HG03460 (cell line): ENCODE data around the gene TENM4.

Experiments used
- ATAC-seq: cut with Tn5 transposase; IDR thresholded peaks from one replicate; pipeline ENCODE4 v1.9.1; 2021; ENCODE audit not compliant: unreplicated experiment

The TENM4 gene

GRCh38 chr11:78801161-78801884 is 639.5 kb downstream of the TENM4 start:
- ATAC-seq = no peak

GRCh38 chr11:78800756-78801155 is 640.1 kb downstream of the TENM4 start:
- ATAC-seq = no peak

GRCh38 chr11:78800096-78800690 is 640.6 kb downstream of the TENM4 start:
- ATAC-seq = no peak

GRCh38 chr11:78798663-78799062 is 642.2 kb downstream of the TENM4 start:
- no peak for ATAC-seq

GRCh38 chr11:78797559-78797958 is 643.3 kb downstream of the TENM4 start:
- no peak for ATAC-seq

GRCh38 chr11:78796956-78797355 is 643.9 kb downstream of the TENM4 start:
- ATAC-seq = no peak

GRCh38 chr11:78795621-78796261 is 645.1 kb downstream of the TENM4 start:
- ATAC-seq = no peak

GRCh38 chr11:78791964-78792363 is 648.9 kb downstream of the TENM4 start:
- ATAC-seq = no peak

GRCh38 chr11:78791254-78791653 is 649.6 kb downstream of the TENM4 start:
- no peak for ATAC-seq

- ATAC-seq = no peak
These were observed 650.0 kb downstream of the TENM4 start for GRCh38 chr11:78790784-78791183.

- no peak for ATAC-seq
These were observed 651.5 kb downstream of the TENM4 start for GRCh38 chr11:78789375-78789774.

- no peak for ATAC-seq
These were observed 652.3 kb downstream of the TENM4 start for GRCh38 chr11:78788533-78788932.

GRCh38 chr11:78787696-78788095 is 653.1 kb downstream of the TENM4 start:
- ATAC-seq = no peak

GRCh38 chr11:78786746-78787145 is 654.1 kb downstream of the TENM4 start:
- no peak for ATAC-seq

GRCh38 chr11:78786086-78786485 is 654.7 kb downstream of the TENM4 start:
- no peak for ATAC-seq

- ATAC-seq = no peak
These were observed 656.3 kb downstream of the TENM4 start for GRCh38 chr11:78784321-78785061.

GRCh38 chr11:78783846-78784245 is 657.0 kb downstream of the TENM4 start:
- ATAC-seq = no peak

GRCh38 chr11:78783301-78783700 is 657.5 kb downstream of the TENM4 start:
- no peak for ATAC-seq

- ATAC-seq = no peak
These were observed 658.1 kb downstream of the TENM4 start for GRCh38 chr11:78782725-78783124.

- no peak for ATAC-seq
These were observed 659.9 kb downstream of the TENM4 start for GRCh38 chr11:78780889-78781288.

- ATAC-seq = no peak
These were observed 667.3 kb downstream of the TENM4 start for GRCh38 chr11:78773492-78773891.

- no peak for ATAC-seq
These were observed 667.8 kb downstream of the TENM4 start for GRCh38 chr11:78773077-78773476.
